HG03460 (cell line): ENCODE data around the gene PRG3.

Source experiments
- ATAC-seq: cut with Tn5 transposase; IDR thresholded peaks from one replicate; pipeline ENCODE4 v1.9.1; 2021; ENCODE audit not compliant: unreplicated experiment

The PRG3 gene

DNA sequence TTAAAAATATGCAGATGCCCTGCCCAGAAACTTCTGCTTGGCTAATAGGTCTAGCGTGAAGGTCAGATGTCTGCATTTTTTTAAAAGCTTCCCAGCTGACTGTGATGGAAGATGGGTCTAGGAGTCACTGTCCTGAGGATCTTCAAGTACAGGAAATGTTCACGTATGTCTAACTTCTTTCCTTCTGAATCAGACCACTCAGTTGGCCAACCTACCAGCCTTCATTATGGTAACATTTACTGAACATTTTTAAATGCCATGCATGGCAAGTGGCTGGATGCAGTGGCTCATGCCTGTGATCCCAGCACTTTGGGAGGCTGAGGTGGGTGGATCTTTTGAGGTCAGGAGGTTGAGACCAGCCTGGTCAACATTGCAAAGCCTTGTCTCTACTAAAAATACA is 10.6 kb upstream of the PRG3 start:
- ATAC-seq, result no peak

DNA sequence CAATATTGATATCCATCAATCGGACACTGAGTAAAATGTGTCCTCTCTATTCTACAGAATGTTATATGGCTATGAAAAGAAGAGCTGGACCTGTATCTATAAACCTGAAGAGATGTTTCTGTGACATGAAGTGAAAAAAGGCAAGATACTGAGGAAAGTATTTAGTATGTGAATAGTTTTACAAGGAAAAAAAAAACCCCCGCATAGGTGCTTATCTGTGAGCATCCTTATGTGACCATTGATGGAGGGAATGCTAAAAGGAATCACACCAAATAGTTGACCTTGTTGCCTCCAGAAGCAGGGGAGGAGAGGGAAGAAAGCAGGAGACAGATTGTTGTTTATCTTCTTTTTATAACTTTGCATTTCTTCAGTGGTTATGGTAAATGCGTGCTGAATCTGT is 10.2 kb upstream of the PRG3 start:
- no peak for ATAC-seq

DNA sequence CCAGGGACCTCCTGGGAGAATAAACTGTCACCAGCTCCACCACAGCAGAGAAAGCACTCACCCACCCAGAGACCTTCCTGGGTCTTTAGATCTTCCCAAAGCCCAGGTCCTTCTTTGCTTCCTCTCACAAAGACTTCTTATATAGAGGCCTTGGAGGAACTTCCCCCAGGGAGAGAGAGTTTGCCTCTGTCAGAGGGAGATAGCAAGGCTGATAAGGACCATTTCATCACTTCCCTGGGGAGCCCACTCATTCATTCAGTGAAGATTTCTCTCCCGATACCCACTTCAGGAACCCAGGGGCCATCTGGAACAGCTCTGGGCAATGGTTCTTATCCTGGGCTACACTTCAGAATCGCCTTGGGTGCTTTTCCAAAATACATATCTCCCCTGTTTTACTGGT is 9.6 kb upstream of the PRG3 start, which contains the start of gene PRG2:
PRG2 (minus strand) TSS at position 116 of the 400 bp plus-strand sequence. CDS start 706 bp downstream, outside the sequence.
- ATAC-seq, result no peak

DNA sequence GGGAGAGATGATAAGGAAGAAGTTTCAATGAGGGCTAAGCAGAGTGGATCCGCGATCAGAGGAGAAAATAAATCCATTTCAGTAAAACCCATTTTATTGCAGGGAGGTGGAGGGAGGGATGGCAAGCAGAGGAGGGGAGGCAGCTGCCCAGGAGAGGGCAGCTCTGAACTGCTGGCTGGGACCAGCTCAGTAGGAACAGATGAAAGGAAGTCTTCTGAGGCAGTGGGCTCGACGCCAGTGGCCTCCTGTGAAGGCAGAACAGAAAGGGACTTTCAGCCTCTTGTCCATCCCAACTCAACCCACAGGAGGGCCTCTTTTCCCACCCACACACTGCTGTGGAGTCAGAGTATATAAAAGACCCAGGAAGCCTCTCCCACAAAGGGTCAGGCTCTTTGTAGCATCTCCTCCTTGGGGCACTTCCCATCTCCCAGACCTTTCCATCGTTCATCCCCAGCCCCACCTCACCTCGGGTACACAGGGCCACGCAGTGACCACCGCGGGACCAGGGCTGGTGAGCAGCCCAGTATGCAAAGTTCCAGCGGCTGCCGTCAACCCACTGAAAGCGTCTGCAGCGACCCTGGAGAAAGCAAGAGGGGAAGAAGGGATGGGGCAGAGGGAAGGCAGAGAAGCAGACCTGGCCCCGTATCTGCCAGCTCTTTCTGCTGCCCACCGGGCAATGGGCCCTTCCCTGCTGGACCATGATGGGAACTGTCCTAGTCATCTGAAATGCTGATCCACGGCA is 6.5 kb upstream of the PRG3 start:
- ATAC-seq, result no peak

DNA sequence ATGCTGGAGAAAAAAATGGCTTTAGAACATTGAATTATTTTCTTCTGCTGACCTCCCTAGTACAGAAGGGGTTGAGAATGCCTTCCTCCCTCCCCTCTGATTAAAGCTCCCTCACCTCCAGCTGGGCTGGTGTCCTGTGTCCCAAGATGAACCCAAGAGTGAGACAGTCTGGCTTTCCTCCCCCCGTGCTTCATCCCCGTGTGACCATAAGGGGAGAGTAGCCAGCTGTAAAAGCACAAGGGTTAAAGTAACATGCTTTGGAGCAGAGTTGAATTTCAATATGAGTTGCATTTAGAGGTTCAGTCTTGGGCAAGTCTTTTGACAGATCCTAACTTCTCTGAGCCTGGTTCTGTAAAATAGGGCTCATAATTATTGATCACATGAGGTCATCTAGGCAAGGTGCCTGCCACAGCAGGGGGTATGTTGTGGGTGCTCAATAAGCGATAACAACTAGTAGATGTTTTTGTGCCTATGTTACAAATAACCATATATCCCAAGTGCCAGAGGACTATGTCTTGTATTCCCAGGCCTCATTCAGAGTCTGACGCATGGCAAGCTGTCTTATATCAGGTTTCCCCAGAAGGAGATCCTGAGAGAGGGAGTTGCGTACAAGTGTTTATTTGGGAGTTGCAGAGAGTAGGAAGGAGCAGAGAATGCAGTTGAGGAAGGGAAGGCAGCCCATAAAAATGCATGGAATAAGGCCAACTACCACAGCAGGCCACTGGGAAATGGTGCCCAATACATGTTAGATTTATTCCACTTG is 5.4 kb upstream of the PRG3 start:
- no peak for ATAC-seq

DNA sequence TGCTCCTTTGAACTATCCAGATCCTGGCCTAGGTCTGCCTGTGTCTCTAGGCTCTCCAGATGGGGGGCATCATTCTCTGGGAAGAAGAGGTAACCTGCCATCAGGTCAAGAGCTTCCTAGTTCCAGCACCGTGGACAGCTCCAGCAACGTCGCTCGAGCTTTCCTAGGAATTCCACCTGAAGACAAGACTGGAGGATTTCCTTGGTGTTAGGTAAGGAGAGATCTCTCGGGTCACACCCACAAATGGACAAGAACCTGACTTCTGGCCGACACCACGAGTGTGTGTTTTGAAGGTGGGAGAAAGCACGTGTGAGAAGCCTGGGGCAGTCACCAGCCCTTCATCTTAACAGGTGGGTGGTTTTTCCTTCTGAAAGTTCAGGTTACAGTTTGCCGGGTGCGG is 1.2 kb downstream of the PRG3 start:
- no peak for ATAC-seq

DNA sequence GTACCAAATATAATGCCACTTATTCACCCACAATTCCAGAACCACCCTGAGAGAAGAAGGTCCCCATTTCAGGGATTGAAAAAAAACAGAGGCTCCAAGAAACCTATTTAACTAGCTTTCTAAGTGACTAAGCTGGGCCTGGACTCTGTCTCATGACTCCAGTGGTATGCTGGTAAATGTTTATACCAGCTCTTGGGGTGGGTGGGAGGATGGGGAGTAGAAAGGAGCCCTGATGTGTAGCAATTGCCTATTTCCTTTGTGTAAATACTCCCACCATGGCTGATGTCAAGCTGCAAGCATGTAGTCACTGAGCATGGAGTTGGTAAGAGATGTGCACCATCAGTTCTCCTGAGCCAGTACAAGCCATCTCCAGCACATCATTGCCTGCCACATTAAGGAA is 2.8 kb downstream of the PRG3 start:
- ATAC-seq, result no peak

DNA sequence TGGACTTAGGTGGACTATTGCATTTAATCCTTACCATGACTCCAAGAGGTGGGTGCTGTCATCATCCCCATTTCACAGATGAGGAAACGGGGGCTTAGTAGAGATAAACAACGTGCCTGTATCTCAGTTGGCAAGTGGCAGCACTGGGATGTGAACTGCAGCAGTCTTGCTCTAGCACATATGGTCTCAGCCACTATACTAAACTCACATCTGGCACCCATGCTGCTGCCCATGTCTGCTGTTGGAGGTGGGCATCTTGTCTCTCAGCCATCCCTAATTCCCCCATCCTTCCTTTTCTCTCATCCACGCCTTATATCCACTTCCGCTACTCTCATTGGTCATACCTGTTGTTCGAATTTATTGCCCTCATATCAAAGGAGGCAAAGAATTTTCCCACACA is 3.8 kb downstream of the PRG3 start:
- ATAC-seq, result no peak

DNA sequence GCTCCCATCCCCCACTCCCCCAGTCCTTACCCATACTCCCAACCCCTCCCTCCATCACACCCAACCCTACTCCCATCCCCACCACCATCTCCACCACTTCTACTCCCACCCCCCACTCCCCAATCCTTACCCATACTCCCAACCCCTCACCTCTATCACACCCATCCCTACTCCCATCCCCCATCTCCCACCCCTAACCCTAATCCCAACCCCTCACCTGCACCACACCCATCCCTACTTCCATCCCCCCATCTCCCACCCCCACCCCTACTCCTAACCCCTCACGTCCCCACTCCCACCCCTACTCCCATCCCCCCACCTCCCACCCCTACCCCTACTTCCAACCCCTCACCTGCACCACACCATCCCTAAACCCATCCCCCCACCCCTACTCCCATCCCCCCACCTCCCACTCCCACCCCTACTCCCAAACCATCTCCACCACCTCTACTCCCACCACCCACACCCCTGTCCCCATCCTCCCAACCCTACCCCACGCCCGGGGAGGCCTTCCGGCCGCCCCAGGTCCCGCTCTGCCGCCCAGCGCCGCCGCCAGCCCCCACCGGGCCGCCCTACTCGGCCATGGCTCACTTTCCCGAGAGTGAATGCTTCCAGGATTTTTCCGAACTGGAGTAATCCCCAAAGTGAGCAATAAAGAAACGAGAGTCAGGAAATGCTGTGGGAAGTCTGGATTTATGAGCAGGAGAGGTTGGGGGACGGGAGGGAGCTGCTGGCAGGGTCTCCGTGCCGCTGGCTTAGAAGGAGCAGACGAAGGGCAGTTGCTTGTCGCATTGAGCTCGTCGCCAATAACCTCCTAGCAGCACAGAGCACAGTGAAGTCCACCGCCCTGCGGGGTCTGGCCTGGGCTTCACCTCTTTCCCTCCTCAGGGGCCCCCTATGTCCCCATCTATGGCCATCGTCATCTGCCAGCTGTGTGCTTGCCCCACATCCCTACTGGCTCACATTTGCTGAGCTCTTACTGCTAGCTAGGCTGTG is 4.6 kb downstream of the PRG3 start:
- ATAC-seq, result no peak

DNA sequence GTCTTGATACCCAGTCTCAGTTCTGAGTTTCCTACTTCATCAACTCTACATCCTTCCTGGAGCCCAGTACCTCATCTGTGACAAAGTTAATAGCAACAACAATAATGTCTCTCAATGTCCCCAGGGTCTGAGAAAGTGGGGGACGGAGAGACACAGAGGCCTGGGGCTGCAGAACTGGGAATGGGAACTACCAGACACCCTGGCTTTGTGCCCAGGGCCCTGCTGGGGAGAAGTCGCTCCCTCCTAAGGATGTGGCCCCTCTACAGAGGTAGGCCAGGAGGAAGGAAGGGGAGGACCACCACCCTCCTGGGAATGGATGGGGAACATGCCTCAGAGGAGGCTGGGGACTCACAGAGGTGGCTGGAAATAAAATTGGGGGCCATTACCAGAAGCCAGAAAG is 5.5 kb downstream of the PRG3 start:
- ATAC-seq, result no peak

DNA sequence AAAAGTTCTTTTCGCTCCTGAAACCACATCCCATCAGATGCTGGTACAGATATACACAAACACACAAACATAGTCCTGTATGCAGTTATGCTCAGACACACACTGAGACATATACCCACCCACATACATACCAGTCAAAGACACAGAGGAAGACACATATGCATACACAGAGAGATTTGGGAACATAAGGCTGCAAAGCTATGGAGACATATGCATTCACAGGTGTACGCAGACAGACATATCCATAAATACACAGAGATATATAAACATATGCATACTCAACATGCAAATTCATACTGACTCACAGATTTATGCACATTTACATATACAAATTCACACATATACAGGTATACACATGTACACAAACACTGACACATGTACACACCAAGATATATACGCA is 6.0 kb downstream of the PRG3 start:
- no peak for ATAC-seq

DNA sequence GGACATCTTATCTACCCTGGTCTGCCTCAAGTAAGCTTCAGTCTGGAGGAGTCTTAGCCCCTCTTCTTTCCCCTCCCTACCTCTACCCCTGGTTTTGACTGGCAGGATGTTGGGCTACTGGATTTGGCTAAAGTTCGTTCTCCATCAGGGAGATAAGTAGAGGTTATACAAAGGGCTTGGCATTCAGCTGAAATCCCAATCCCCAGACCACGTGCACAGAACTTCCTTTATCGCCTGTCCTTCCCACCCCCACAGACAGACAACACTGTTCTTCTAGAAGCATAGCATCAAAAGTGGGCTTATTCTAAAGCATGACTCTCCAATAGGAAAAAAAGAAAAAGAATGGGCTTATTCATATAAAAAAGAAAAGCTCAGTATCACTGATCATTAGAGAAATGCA is 7.8 kb downstream of the PRG3 start:
- ATAC-seq, result no peak

DNA sequence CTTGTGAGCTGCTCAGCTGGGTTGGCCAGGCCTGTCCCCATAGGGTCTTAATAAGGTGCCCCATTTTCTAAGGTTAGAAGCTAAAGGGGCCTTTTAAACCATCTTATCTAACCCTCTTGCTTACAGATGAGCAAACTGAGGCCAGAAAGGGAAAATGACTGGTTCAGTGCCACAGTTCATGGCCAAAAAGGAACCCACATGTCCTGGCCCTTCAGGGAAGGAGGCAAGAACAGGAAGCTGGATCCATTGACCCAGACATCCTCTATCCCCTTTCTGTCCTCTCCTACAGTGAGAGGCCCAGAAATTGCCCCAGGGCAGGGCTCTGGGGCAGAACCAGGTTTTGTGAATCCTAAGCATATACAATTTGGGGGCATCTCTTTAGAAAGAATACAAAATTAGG is 10.0 kb downstream of the PRG3 start:
- ATAC-seq, result no peak

DNA sequence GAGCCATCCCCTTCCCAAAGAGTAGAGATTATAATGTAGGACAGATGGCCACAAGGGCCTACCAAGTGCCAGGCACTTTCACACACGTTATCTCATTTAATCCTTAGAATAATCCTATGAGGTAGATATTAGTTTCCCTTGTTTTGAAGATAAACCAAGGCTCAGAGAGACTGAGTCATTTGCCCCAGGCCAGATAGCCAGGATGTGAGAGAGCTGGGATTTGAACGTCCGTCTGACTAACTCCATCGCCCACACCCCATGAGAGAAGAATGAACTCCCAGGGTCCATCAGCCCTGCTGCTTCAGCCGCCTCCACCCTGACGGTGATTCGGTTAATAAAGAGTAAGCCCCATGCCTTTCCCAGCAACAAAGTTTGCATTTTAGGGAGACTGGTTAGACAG is 10.7 kb downstream of the PRG3 start:
- no peak for ATAC-seq

DNA sequence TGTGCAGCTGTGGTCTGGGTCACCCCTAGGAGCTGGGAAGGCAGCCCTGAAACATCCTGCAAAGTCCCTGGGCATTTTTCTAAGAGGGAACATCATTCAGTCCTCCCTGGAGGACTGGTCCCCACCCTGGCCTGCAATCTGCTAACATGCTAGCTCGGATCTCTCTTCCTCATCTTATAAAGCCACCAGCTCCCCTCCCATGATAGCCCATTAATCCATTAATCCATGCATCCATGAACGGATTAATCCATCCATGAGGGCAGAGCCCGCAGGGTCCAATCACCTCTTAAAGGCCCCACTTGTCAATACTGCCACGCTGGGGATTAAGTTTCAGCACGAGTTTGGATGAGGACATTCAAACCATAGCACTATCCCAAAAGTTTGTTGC is 12.1 kb downstream of the PRG3 start:
- no peak for ATAC-seq

DNA sequence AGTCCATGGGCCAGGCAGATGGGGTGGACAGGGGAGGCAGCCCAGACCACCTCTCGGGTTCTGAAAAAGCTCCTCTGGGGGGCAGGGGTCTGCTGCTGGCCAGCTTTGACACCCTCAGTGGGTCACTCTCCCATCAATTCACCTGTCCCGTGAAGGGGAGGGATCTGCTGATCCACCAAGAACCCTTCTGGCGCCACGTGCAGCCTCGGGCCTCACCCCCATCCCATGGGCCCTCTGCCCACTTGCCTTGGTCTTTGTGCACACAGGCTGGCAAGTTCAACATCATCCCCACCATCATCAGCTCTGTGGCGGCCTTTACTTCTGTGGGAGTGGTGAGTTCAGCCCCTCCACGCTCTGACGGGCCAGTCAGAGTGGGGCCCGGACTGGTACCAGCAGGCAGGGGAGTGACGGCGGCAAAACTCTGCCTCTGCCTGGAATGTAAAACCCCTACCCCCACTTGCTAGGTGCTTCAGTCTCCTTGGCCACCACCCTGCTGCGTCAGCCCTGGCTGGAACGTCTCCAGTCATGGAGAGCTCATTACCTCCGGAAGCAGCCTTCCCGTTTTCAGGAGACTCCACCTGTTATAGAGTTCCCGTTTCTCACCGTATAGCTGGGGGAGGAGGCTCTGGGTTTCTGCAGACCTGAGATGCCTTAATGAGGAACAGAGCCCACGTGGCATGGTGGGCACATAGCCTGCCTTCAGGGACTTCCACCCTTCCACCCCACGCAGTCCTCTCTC is 12.7 kb downstream of the PRG3 start:
- ATAC-seq, result no peak

DNA sequence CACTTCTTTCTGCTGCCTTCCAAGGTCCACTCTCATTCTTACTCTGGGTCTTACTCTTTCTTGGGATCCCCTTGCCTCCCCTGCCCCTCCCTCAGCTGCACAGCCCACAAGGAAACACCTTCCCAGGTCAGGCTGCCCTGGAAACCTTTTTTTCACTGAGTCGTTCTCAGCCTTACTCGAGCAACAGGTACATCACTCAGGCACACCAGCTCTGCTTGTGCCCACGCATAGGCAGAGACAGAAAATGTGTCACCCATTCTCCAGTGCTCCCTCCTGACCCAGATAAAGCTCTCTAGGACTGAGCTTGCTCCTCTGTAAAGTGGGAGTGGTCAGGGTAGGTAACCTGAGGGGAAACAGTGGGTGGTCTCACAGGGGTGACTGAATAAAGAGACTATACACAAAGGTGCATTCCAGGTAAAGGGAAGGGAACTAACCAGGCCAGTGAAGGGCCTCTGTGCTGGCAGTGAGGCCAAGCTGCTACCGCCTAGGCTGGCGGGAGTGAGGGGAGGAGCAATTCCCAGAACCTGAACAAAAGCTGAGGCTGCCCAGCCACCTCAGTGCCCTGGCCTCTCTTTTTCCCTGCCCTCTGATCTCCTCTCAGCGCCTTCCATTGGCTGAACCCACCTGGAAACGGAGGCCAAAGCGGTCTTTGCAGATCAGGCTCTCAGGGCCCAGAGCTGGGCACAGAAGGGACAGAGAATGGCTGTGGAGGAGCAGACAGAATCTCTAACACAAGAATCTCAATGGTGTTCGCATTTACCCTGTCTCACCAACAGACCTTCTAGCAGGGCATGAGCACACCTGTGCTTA is 15.9 kb downstream of the PRG3 start:
- ATAC-seq, result no peak

DNA sequence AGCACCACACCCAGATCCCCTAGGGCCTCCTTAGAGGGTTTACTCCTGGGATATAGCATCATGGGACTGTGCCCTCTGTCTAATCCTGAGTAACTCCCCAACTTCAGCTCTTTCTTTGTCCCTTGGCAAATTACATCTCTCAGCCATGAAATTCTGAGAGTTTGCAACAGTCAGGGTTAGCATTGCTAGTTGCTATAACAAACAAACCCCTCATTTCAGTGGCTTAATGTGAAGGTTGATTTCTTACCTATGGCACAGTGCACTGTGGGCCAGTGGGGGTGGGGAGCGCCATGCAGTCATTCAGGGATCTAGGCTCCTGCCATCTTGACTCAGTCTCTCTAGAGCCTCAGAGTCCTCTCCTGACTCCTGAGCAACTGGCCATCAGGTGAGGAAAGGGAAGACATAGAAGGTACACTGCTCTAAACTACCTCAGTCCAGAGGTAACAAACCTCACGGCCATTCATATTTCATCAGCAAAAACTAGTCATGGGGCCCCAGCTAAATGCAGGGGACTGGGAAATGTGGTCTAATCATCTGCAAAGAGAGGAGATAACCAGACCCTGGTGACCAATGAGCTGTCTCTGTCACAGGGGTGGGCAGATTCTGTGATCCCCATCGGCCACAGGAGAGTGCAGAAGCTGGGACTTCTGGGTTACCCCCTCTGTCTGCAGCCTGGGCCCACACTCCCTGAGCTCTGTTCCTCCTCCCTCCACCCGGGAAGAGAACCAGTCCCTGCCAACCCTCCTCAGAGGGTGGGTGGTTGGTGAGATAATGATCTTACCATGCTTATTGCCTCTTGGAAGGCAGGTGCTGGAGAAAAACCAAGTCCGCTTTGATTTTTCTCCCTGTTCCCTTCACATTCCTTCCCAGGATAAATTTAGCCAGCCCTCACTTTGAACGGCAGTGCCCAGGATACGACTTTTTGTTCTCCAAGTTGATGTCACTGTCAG is 17.5 kb downstream of the PRG3 start:
- ATAC-seq, result no peak

DNA sequence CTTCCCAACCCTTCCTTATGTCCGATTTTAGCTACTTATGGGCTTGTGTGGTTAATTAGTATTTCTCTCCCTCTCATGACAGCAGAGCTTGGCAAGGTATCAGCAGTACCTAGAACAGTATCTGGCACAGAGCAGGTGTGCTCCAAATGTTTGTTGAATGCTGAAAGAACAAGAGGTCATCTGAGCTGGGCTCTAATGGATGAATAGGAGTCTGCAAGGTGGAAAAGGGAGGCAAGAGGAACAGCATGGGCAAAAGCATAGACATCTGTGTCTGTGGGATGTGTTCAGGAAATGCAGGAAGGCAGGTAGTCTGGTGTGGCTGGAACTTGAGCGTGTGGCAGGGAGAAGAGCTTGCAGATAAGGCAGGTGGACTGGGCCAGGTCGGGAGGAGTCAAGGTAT is 19.0 kb downstream of the PRG3 start:
- no peak for ATAC-seq
